Right kidney (tissue), 1 donor: Measurements from ENCODE around the gene PARD3B.

Source experiments
- DNase-seq: peaks from one replicate; pipeline ENCODE4 v3.0.0-alpha.2; 2016

Gene PARD3B

GRCh38 chr2:205014201-205014600 is 468.9 kb downstream of the PARD3B start:
- no peak for DNase-seq

- DNase-seq: no peak
Observed at GRCh38 chr2:205017381-205017780, 472.1 kb downstream of the PARD3B start.

- no peak for DNase-seq
Observed at GRCh38 chr2:205017912-205018311, 472.6 kb downstream of the PARD3B start.

GRCh38 chr2:205020673-205021072 is 475.4 kb downstream of the PARD3B start:
- no peak for DNase-seq

GRCh38 chr2:205022841-205023240 is 477.6 kb downstream of the PARD3B start:
- no peak for DNase-seq

- no peak for DNase-seq
Observed at GRCh38 chr2:205024822-205025518, 479.7 kb downstream of the PARD3B start.

- DNase-seq: no peak
Observed at GRCh38 chr2:205025580-205026240, 480.4 kb downstream of the PARD3B start.

- no peak for DNase-seq
Observed at GRCh38 chr2:205030695-205031094, 485.4 kb downstream of the PARD3B start.

GRCh38 chr2:205032093-205032551 is 486.8 kb downstream of the PARD3B start:
- no peak for DNase-seq

GRCh38 chr2:205033431-205033830 is 488.2 kb downstream of the PARD3B start:
- no peak for DNase-seq

GRCh38 chr2:205034034-205034433 is 488.8 kb downstream of the PARD3B start:
- no peak for DNase-seq

- no peak for DNase-seq
Observed at GRCh38 chr2:205040323-205040722, 495.0 kb downstream of the PARD3B start.

- no peak for DNase-seq
Observed at GRCh38 chr2:205041472-205042130, 496.3 kb downstream of the PARD3B start.

GRCh38 chr2:205043285-205043684 is 498.0 kb downstream of the PARD3B start:
- no peak for DNase-seq

GRCh38 chr2:205045706-205046105 is 500.4 kb downstream of the PARD3B start:
- DNase-seq: no peak

GRCh38 chr2:205047273-205047839 is 502.1 kb downstream of the PARD3B start:
- DNase-seq: no peak

- no peak for DNase-seq
Observed at GRCh38 chr2:205051417-205051816, 506.1 kb downstream of the PARD3B start.

GRCh38 chr2:205052781-205053180 is 507.5 kb downstream of the PARD3B start:
- no peak for DNase-seq

GRCh38 chr2:205053827-205054410 is 508.6 kb downstream of the PARD3B start:
- peak; percentile 6 for DNase-seq

GRCh38 chr2:205054789-205055188 is 509.5 kb downstream of the PARD3B start:
- no peak for DNase-seq

GRCh38 chr2:205055251-205055650 is 510.0 kb downstream of the PARD3B start:
- no peak for DNase-seq

GRCh38 chr2:205056151-205056561 is 510.9 kb downstream of the PARD3B start:
- no peak for DNase-seq

GRCh38 chr2:205058409-205058808 is 513.1 kb downstream of the PARD3B start:
- DNase-seq: no peak
